ENCODE measurements around the gene ERN2. TPM values are rescaled to one million over a fixed set of nuclear protein-coding genes. Genes with fewer than 3 reads are reported as not detected.

Gene ERN2
- total RNA-seq, 1 experiment from 2014 or later = 1.8 TPM

- Mint-ChIP-seq H3K27me3 (ENCODE audit: low read depth) (no peaks in the 10 kb centered on the region), H3K4me3 (no peak overlapping the region), H3K4me1 (no peaks in the 10 kb centered on the region), H3K27ac (no peak overlapping the region), H3K9me3 (no peaks in the 10 kb centered on the region), H3K36me3 (peaks cover 80% of the 10 kb centered on the region)
- CTCF ChIA-PET = no interaction called here
- ATAC-seq (no peak), DNase-seq (ENCODE audit: low spot score) (no peak)
- POLR2A ChIA-PET = no interaction called here
- no peak for TF ChIP-seq RELA (CRISPR knock-in tag; IDR thresholded peaks at IDR 0.05; ENCODE audit: borderline replicate concordance)
- TF ChIP-seq AFF4 (CRISPR knock-in tag; IDR thresholded peaks at IDR 0.05; ENCODE audit: borderline replicate concordance) = no peak
- TF ChIP-seq STAT6 (CRISPR knock-in tag; conservative IDR thresholded peaks at IDR 0.05; ENCODE audit: low read depth) = no peak
- TF ChIP-seq MLX (CRISPR knock-in tag; IDR thresholded peaks at IDR 0.05) = no peak
- TF ChIP-seq NFATC4 (CRISPR knock-in tag; IDR thresholded peaks at IDR 0.05) = no peak
- no peak for TF ChIP-seq CBFB (CRISPR knock-in tag; IDR thresholded peaks at IDR 0.05; ENCODE audit: low read depth)
- TF ChIP-seq ZNF281 (CRISPR knock-in tag; IDR thresholded peaks at IDR 0.05) = no peak
- TF ChIP-seq CREM (CRISPR knock-in tag; IDR thresholded peaks at IDR 0.05) = no peak
- TF ChIP-seq ELF4 (CRISPR knock-in tag; IDR thresholded peaks at IDR 0.05; ENCODE audit: low read depth) = no peak
- no peak for TF ChIP-seq GRHL2 (CRISPR knock-in tag; IDR thresholded peaks at IDR 0.05; ENCODE audit: insufficient replicate concordance, severe bottlenecking)
- TF ChIP-seq MYBL2 (CRISPR knock-in tag; IDR thresholded peaks at IDR 0.05) = no peak
- no peak for TF ChIP-seq NR2C2 (CRISPR knock-in tag; IDR thresholded peaks at IDR 0.05)
- TF ChIP-seq ESRRA (CRISPR knock-in tag; IDR thresholded peaks at IDR 0.05; ENCODE audit: borderline replicate concordance) = no peak
- TF ChIP-seq PREB (CRISPR knock-in tag; IDR thresholded peaks at IDR 0.05; ENCODE audit: borderline replicate concordance) = no peak
- TF ChIP-seq IRF2 (CRISPR knock-in tag; IDR thresholded peaks at IDR 0.05; ENCODE audit: borderline replicate concordance, low read depth) = no peak
Observed at GRCh38 chr16:23687034-23687808, 25.8 kb downstream of the ERN2 start.

Data from WTC11 (cell line).